Caco-2 (cell line): Measurements from ENCODE around the gene GRIA4. TPM values are rescaled to one million over a fixed set of nuclear protein-coding genes. Genes with fewer than 3 reads are reported as not detected.

Experiments used
- BruUV-seq: library from RNA; stranded (reverse); fragments of 400-500 nt; replicated peaks from 2 replicates; lab custom pipeline; 2021; lab: Mats Ljungman, UMichigan
- CTCF ChIA-PET: fragments of 300-600 bp; sonication (Branson Sonifier 250); formaldehyde crosslinking; loops from one replicate; lab custom pipeline; 2022; ENCODE audit warnings: antibody characterized with exemption; lab: Charles Lee
- POLR2A ChIA-PET: fragments of 300-600 bp; sonication (Branson Sonifier 250); formaldehyde crosslinking; loops from one replicate; lab custom pipeline; 2022; ENCODE audit warnings: antibody characterized with exemption; lab: Charles Lee
- DNase-seq, 2 experiments: peaks; one replicate each; pipeline versions ENCODE4 v3.0.0 to v3.0.0-alpha.2; 2020 to 2022
- H3K27me3 ChIP-seq: replicated peaks from 2 replicates; pipeline ENCODE4 v1.6.0; 2011; ENCODE audit warnings: low read length; ENCODE audit not compliant: control insufficient read depth, insufficient read depth
- H3K36me3 ChIP-seq: 2 replicates; pipeline ENCODE4 v1.5.1; 2011; ENCODE audit warnings: low read length; ENCODE audit not compliant: control insufficient read depth, insufficient read depth
- H3K4me1 ChIP-seq: fragments of 250-450 bp; sonication (Bioruptor Pico); 2 replicates; pipeline ENCODE4 v1.5.1; 2020; ENCODE audit warnings: mild to moderate bottlenecking
- H3K4me3 ChIP-seq: 2 replicates; pipeline ENCODE4 v1.5.1; 2011; ENCODE audit warnings: low read depth, mild to moderate bottlenecking, control low read depth, low read length
- H3K9me3 ChIP-seq: fragments of 250-450 bp; sonication (Bioruptor Pico); 2 replicates; pipeline ENCODE4 v1.5.1; 2020; ENCODE audit warnings: mild to moderate bottlenecking, moderate library complexity
- H3K27ac Mint-ChIP-seq: one replicate; pipeline ENCODE4 v1.8.0; 2022; ENCODE audit warnings: mixed read lengths; ENCODE audit not compliant: unreplicated experiment
- H3K27me3 Mint-ChIP-seq: one replicate; pipeline ENCODE4 v1.8.0; 2022; ENCODE audit warnings: mixed read lengths; ENCODE audit not compliant: insufficient read depth, unreplicated experiment
- H3K36me3 Mint-ChIP-seq: one replicate; pipeline ENCODE4 v1.8.0; 2022; ENCODE audit warnings: mild to moderate bottlenecking, mixed read lengths; ENCODE audit not compliant: insufficient read depth, unreplicated experiment
- H3K4me1 Mint-ChIP-seq: one replicate; pipeline ENCODE4 v1.8.0; 2022; ENCODE audit warnings: low read depth, mixed read lengths; ENCODE audit not compliant: unreplicated experiment
- H3K4me3 Mint-ChIP-seq: one replicate; pipeline ENCODE4 v1.8.0; 2022; ENCODE audit warnings: mild to moderate bottlenecking, moderate library complexity, mixed read lengths; ENCODE audit not compliant: unreplicated experiment
- H3K9me3 Mint-ChIP-seq: one replicate; pipeline ENCODE4 v1.8.0; 2022; ENCODE audit warnings: mixed read lengths; ENCODE audit not compliant: unreplicated experiment
- CTCF ChIP-seq, 2 experiments: fragments of 200-600 bp in 1 of 2; IDR thresholded peaks; 1 replicate in 1 of 2; 2 replicates in 1 of 2; pipeline versions ENCODE4 v1.5.1 to v1.8.0; 2011 to 2022; ENCODE audit warnings: antibody characterized with exemption in 1 of 2, control low read depth in 1 of 2, inconsistent platforms in 1 of 2, low read depth in 1 of 2, low read length in 1 of 2, mild to moderate bottlenecking in 1 of 2, moderate library complexity in 1 of 2; ENCODE audit not compliant: insufficient read depth in 1 of 2, severe bottlenecking in 1 of 2, unreplicated experiment in 1 of 2
- intact Hi-C: fragments of 100-400 bp; cut with micrococcal nuclease; formaldehyde crosslinking; loops from one replicate; pipeline ENCODE4 v1.10.0; 2022; ENCODE audit not compliant: unreplicated experiment
- total RNA-seq: library from RNA; stranded (reverse); gene quantifications from 2 replicates; pipeline ENCODE4 v1.2.3, GENCODE V29; 2022

GRIA4 gene
- total RNA-seq, 1 experiment from 2014 or later = not detected

- Mint-ChIP-seq H3K9me3 (no peaks in the 10 kb centered on the region), H3K36me3 (no peaks in the 10 kb centered on the region), H3K27ac (no peak overlapping the region), H3K27me3 (no peaks in the 10 kb centered on the region), H3K4me1 (no peaks in the 10 kb centered on the region), H3K4me3 (no peak overlapping the region)
- no peak for TF ChIP-seq CTCF (IDR thresholded peaks at IDR 0.05; ENCODE audit: insufficient read depth in 1 of 2, low read depth in 1 of 2, low read length in 1 of 2, severe bottlenecking in 1 of 2, unreplicated experiment in 1 of 2)
- no peaks in the 10 kb centered on the region for H3K9me3 ChIP-seq
- H3K4me1 ChIP-seq = no peaks in the 10 kb centered on the region
- H3K36me3 ChIP-seq = no peaks in the 10 kb centered on the region
- DNase-seq = no peak
- CTCF ChIA-PET = no interaction called here
- intact Hi-C loops = no loop called here
- no TSS peak for BruUV-seq
- no peaks in the 10 kb centered on the region for H3K27me3 ChIP-seq
- H3K4me3 ChIP-seq = no peak overlapping the region
- POLR2A ChIA-PET = no interaction called here
Measured at GRCh38 chr11:105979997-105980703, 370.3 kb downstream of the GRIA4 start.

- Histone ChIP-seq H3K4me1 (no peaks in the 10 kb centered on the region), H3K4me3 (no peak overlapping the region), H3K36me3 (no peaks in the 10 kb centered on the region), H3K27me3 (no peaks in the 10 kb centered on the region), H3K9me3 (no peaks in the 10 kb centered on the region)
- Mint-ChIP-seq H3K9me3 (no peaks in the 10 kb centered on the region), H3K36me3 (no peaks in the 10 kb centered on the region), H3K4me1 (no peaks in the 10 kb centered on the region), H3K27me3 (no peaks in the 10 kb centered on the region), H3K27ac (no peak overlapping the region), H3K4me3 (no peak overlapping the region)
- ChIA-PET POLR2A (no interaction called here), CTCF (no interaction called here)
- intact Hi-C loops = no loop called here
- no peak for TF ChIP-seq CTCF (IDR thresholded peaks at IDR 0.05; ENCODE audit: insufficient read depth in 1 of 2, low read depth in 1 of 2, low read length in 1 of 2, severe bottlenecking in 1 of 2, unreplicated experiment in 1 of 2)
- BruUV-seq = no TSS peak
- no peak for DNase-seq
Measured at GRCh38 chr11:105986554-105986953, 376.7 kb downstream of the GRIA4 start.

- Mint-ChIP-seq H3K4me3 (no peak overlapping the region), H3K27me3 (no peaks in the 10 kb centered on the region), H3K27ac (no peak overlapping the region), H3K4me1 (no peaks in the 10 kb centered on the region), H3K36me3 (no peaks in the 10 kb centered on the region), H3K9me3 (peaks cover 2% of the 10 kb centered on the region)
- H3K27me3 ChIP-seq = no peaks in the 10 kb centered on the region
- H3K36me3 ChIP-seq = no peaks in the 10 kb centered on the region
- TF ChIP-seq CTCF (IDR thresholded peaks at IDR 0.05; ENCODE audit: insufficient read depth in 1 of 2, low read depth in 1 of 2, low read length in 1 of 2, severe bottlenecking in 1 of 2, unreplicated experiment in 1 of 2) = no peak
- BruUV-seq = no TSS peak
- no peaks in the 10 kb centered on the region for H3K4me1 ChIP-seq
- no peak for DNase-seq
- H3K9me3 ChIP-seq = peaks cover under 1% of the 10 kb centered on the region; the same call in 1 of the 2 replicates
- intact Hi-C loops = no loop called here
- ChIA-PET CTCF (no interaction called here), POLR2A (no interaction called here)
- no peak overlapping the region for H3K4me3 ChIP-seq
Measured at GRCh38 chr11:105988197-105988596, 378.3 kb downstream of the GRIA4 start.
